IMR-90 (cell line): Measurements from ENCODE around the gene HCFC1. TPM values are rescaled to one million over a fixed set of nuclear protein-coding genes. Genes with fewer than 3 reads are reported as not detected.

Source experiments
- ATAC-seq: fragments of 200-7000 bp; cut with Tn5 transposase; 2 replicates; pipeline ENCODE4 v1.9.1; 2020; ENCODE audit warnings: low read depth, mild to moderate bottlenecking, moderate library complexity
- BruUV-seq: library from RNA; stranded (reverse); fragments of 400-500 nt; replicated peaks from 2 replicates; lab custom pipeline; 2021; lab: Mats Ljungman, UMichigan
- CTCF ChIA-PET: fragments of 300-600 bp; formaldehyde crosslinking; extraction: SDS; loops from one replicate; lab custom pipeline; 2021; ENCODE audit warnings: antibody characterized with exemption; lab: Yijun Ruan, JAX
- POLR2A ChIA-PET: fragments of 300-600 bp; sonication (Branson Sonifier 250); formaldehyde crosslinking; loops from one replicate; lab custom pipeline; 2022; ENCODE audit warnings: antibody characterized with exemption; ENCODE audit not compliant: unreplicated experiment; lab: Charles Lee
- DNase-seq: peaks from one replicate; pipeline ENCODE4 v3.0.0; 2013
- H2AFZ ChIP-seq: replicated peaks from 2 replicates; pipeline ENCODE3; 2013; ENCODE audit warnings: low read length, mild to moderate bottlenecking; ENCODE audit not compliant: poor library complexity
- H2AK5ac ChIP-seq: 2 replicates; pipeline ENCODE4 v1.6.1; 2013; ENCODE audit warnings: low read depth, low read length, inconsistent platforms
- H2AK9ac ChIP-seq: replicated peaks from 2 replicates; pipeline ENCODE3; 2013; ENCODE audit warnings: mild to moderate bottlenecking, low read depth, low read length, moderate library complexity; ENCODE audit not compliant: poor library complexity
- H2BK120ac ChIP-seq: 2 replicates; pipeline ENCODE4 v1.6.1; 2013; ENCODE audit warnings: low read depth, low read length, inconsistent platforms
- H2BK15ac ChIP-seq: 3 replicates; pipeline ENCODE4 v1.6.1; 2013; ENCODE audit warnings: low read depth, low read length, inconsistent platforms
- H2BK20ac ChIP-seq: 2 replicates; pipeline ENCODE4 v1.6.1; 2013; ENCODE audit warnings: low read depth, mild to moderate bottlenecking, inconsistent platforms, low read length, moderate library complexity
- H2BK5ac ChIP-seq: 2 replicates; pipeline ENCODE4 v1.6.1; 2013; ENCODE audit warnings: mild to moderate bottlenecking, low read depth, low read length, inconsistent platforms; ENCODE audit not compliant: poor library complexity, severe bottlenecking
- H3K14ac ChIP-seq: replicated peaks from 2 replicates; pipeline ENCODE4 v1.6.1; 2013; ENCODE audit warnings: low read depth, low read length, inconsistent platforms
- H3K18ac ChIP-seq: 2 replicates; pipeline ENCODE4 v1.6.1; 2013; ENCODE audit warnings: low read depth, low read length, control low read depth
- H3K23ac ChIP-seq: 2 replicates; pipeline ENCODE4 v1.6.1; 2013; ENCODE audit warnings: low read depth, low read length, inconsistent platforms
- H3K27ac ChIP-seq: 2 replicates; pipeline ENCODE4 v1.5.1; 2013; ENCODE audit warnings: mild to moderate bottlenecking, control low read depth, low read length; ENCODE audit not compliant: insufficient read depth
- H3K27me3 ChIP-seq: 2 replicates; pipeline ENCODE4 v1.6.1; 2013; ENCODE audit warnings: low read length; ENCODE audit not compliant: control insufficient read depth, insufficient read depth
- H3K36me3 ChIP-seq: 2 replicates; pipeline ENCODE4 v1.6.1; 2013; ENCODE audit warnings: low read length, mixed read lengths; ENCODE audit not compliant: control insufficient read depth, insufficient read depth
- H3K4ac ChIP-seq: 2 replicates; pipeline ENCODE4 v1.6.1; 2013; ENCODE audit warnings: low read depth, low read length, inconsistent platforms
- H3K4me1 ChIP-seq: 2 replicates; pipeline ENCODE4 v1.6.1; 2013; ENCODE audit warnings: low read length, mixed read lengths; ENCODE audit not compliant: control insufficient read depth, insufficient read depth
- H3K4me2 ChIP-seq: 2 replicates; pipeline ENCODE4 v1.6.1; 2013; ENCODE audit warnings: low read depth, mild to moderate bottlenecking, control low read depth, low read length, moderate library complexity
- H3K4me3 ChIP-seq: 2 replicates; pipeline ENCODE4 v1.5.1; 2013; ENCODE audit warnings: low read depth, mild to moderate bottlenecking, control low read depth, low read length, moderate library complexity; ENCODE audit not compliant: insufficient read depth
- H3K56ac ChIP-seq: 2 replicates; pipeline ENCODE4 v1.6.1; 2013; ENCODE audit warnings: low read length, inconsistent platforms; ENCODE audit not compliant: insufficient read depth; ENCODE audit errors: extremely low read depth
- H3K79me1 ChIP-seq, 2 experiments: 2 replicates each; pipeline ENCODE4 v1.6.1; 2013; ENCODE audit warnings: low read length in 2 of 2, inconsistent platforms in 1 of 2, low read depth in 1 of 2
- H3K9ac ChIP-seq: 2 replicates; pipeline ENCODE4 v1.6.1; 2013; ENCODE audit warnings: low read depth, low read length, control low read depth
- H3K9me1 ChIP-seq: 2 replicates; pipeline ENCODE4 v1.6.1; 2013; ENCODE audit warnings: low read length, inconsistent platforms; ENCODE audit not compliant: insufficient read depth
- H3K9me3 ChIP-seq: 2 replicates; pipeline ENCODE4 v1.6.1; 2013; ENCODE audit warnings: low read length; ENCODE audit not compliant: control insufficient read depth, insufficient read depth
- H4K20me1 ChIP-seq: 2 replicates; pipeline ENCODE4 v1.6.1; 2013; ENCODE audit warnings: low read length, inconsistent platforms; ENCODE audit not compliant: insufficient read depth
- H4K5ac ChIP-seq: 2 replicates; pipeline ENCODE4 v1.6.1; 2013; ENCODE audit warnings: mild to moderate bottlenecking, low read depth, low read length, control low read depth
- H4K8ac ChIP-seq, 2 experiments: 2 replicates each; pipeline ENCODE4 v1.6.1; 2013; ENCODE audit warnings: low read depth in 2 of 2, low read length in 2 of 2, control low read depth in 1 of 2, inconsistent platforms in 1 of 2
- H4K91ac ChIP-seq: 2 replicates; pipeline ENCODE4 v1.6.1; 2013; ENCODE audit warnings: low read depth, low read length, inconsistent platforms; ENCODE audit not compliant: insufficient read depth
- BHLHE40 ChIP-seq: fragments of 150-350 bp; IDR thresholded peaks from 2 replicates; pipeline ENCODE4 v1.6.1; 2016; ENCODE audit warnings: mild to moderate bottlenecking, low read depth, low read length
- CEBPB ChIP-seq: IDR thresholded peaks from 2 replicates; pipeline ENCODE4 v1.6.1; 2012; ENCODE audit warnings: low read depth, low read length, improper control_type of control experiment
- CHD1 ChIP-seq: IDR thresholded peaks from 2 replicates; pipeline ENCODE4 v1.6.1; 2012; ENCODE audit warnings: low read depth, low read length, improper control_type of control experiment
- CTCF ChIP-seq: conservative IDR thresholded peaks from 2 replicates; pipeline ENCODE4 v1.5.1; 2012; ENCODE audit warnings: mild to moderate bottlenecking, low read depth, low read length, improper control_type of control experiment
- FOS ChIP-seq: fragments of 150-350 bp; IDR thresholded peaks from 2 replicates; pipeline ENCODE4 v1.6.1; 2016; ENCODE audit warnings: low read depth, low read length
- MAFK ChIP-seq: IDR thresholded peaks from 2 replicates; pipeline ENCODE4 v1.6.1; 2012; ENCODE audit warnings: low read depth, low read length, improper control_type of control experiment
- MAZ ChIP-seq: IDR thresholded peaks from 2 replicates; pipeline ENCODE4 v1.6.1; 2012; ENCODE audit warnings: low read depth, mild to moderate bottlenecking, low read length, improper control_type of control experiment, moderate library complexity, borderline replicate concordance
- MXI1 ChIP-seq: IDR thresholded peaks from 2 replicates; pipeline ENCODE4 v1.6.1; 2012; ENCODE audit warnings: low read depth, mild to moderate bottlenecking, low read length, moderate library complexity, borderline replicate concordance
- NFE2L2 ChIP-seq: fragments of 150-350 bp; IDR thresholded peaks from 2 replicates; pipeline ENCODE4 v1.6.1; 2016; ENCODE audit warnings: low read depth, mild to moderate bottlenecking, low read length
- POLR2A ChIP-seq: IDR thresholded peaks from 2 replicates; pipeline ENCODE4 v1.6.1; 2012; ENCODE audit warnings: mild to moderate bottlenecking, low read depth, low read length
- RAD21 ChIP-seq: IDR thresholded peaks from 2 replicates; pipeline ENCODE4 v1.6.1; 2012; ENCODE audit warnings: low read length, improper control_type of control experiment
- RCOR1 ChIP-seq: IDR thresholded peaks from 2 replicates; pipeline ENCODE4 v1.6.1; 2012; ENCODE audit warnings: mild to moderate bottlenecking, low read length, improper control_type of control experiment; ENCODE audit not compliant: insufficient replicate concordance
- RFX5 ChIP-seq: IDR thresholded peaks from 2 replicates; pipeline ENCODE4 v1.8.0; 2012; ENCODE audit warnings: low read depth, mild to moderate bottlenecking, low read length, moderate library complexity
- SMC3 ChIP-seq: fragments of 150-350 bp; IDR thresholded peaks from 2 replicates; pipeline ENCODE4 v1.6.1; 2016; ENCODE audit warnings: low read depth, mild to moderate bottlenecking, antibody characterized with exemption, low read length, moderate library complexity
- USF2 ChIP-seq: fragments of 150-350 bp; IDR thresholded peaks from 2 replicates; pipeline ENCODE4 v1.6.1; 2017; ENCODE audit warnings: mild to moderate bottlenecking, antibody characterized with exemption, low read length, low read depth
- WGBS, 2 experiments: methylation state at CpG; one replicate each; pipeline versions ENCODE4 v1.1.5 to v1.1.7; 2013; ENCODE audit warnings: missing lambda C conversion rate in 2 of 2; ENCODE audit not compliant: insufficient read length in 1 of 2; ENCODE audit errors: extremely low coverage in 2 of 2; 5-methylcytosine and 5-hydroxymethylcytosine counted together
- dilution Hi-C: fragments of 300-500 bp; cut with HindIII; formaldehyde crosslinking; loops from one replicate; pipeline ENCODE4 v1.14.3; 2018; ENCODE audit warnings: low sequenced_read_pairs; ENCODE audit not compliant: unreplicated experiment
- in situ Hi-C: fragments of 300-500 bp; cut with MboI; formaldehyde crosslinking; loops from 3 replicates; pipeline ENCODE4 v1.14.3; 2019; ENCODE audit warnings: low sequenced_read_pairs, inconsistent platforms, mixed read lengths
- intact Hi-C: fragments of 100-400 bp; cut with micrococcal nuclease; formaldehyde crosslinking; loops from 2 replicates; pipeline ENCODE4 v1.10.0; 2022
- polyA plus RNA-seq, 3 experiments: library from polyadenylated mRNA; depleted of rRNA; stranded (reverse); fragments of >200 nt; gene quantifications; 2 replicates each; pipeline ENCODE4 v1.2.3, GENCODE V29; 2012; ENCODE audit warnings: low replicate concordance in 1 of 3
- total RNA-seq: library from RNA; depleted of rRNA; stranded (reverse); fragments of >200 nt; gene quantifications from 2 replicates; pipeline ENCODE4 v1.2.3, GENCODE V29; 2012
- TF ChIP-seq, protein P1 (sequence below): fragments of 150-350 bp; IDR thresholded peaks from 2 replicates; pipeline ENCODE4 v1.6.1; 2016; ENCODE audit warnings: low read depth, mild to moderate bottlenecking, low read length, moderate library complexity, borderline replicate concordance

HCFC1 gene
- total and polyA plus RNA-seq, 2 of the 4 experiments (the other 2 are of a cell fraction): 3.2 to 17.6 TPM

GRCh38 chrX:153908219-153908860 is 63.3 kb downstream of the HCFC1 start:
- Histone ChIP-seq H3K23ac (no peak overlapping the region), H4K91ac (no peak overlapping the region), H2AK5ac (no peak overlapping the region), H3K4me3 (no peak overlapping the region), H3K18ac (no peak overlapping the region), H3K9me3 (no peaks in the 10 kb centered on the region; the same call in 1 of the 2 replicates), H2BK20ac (no peak overlapping the region), H3K4me2 (no peak overlapping the region), H3K79me1 (no peaks in the 10 kb centered on the region), H4K20me1 (no peaks in the 10 kb centered on the region), H3K36me3 (no peaks in the 10 kb centered on the region), H3K4me1 (no peaks in the 10 kb centered on the region), H4K5ac (no peak overlapping the region), H2BK15ac (no peak overlapping the region), H3K56ac (no peak overlapping the region), H2AFZ (no peak overlapping the region), H2BK120ac (no peak overlapping the region), H3K9ac (no peak overlapping the region), H3K9me1 (no peaks in the 10 kb centered on the region), H3K4ac (no peak overlapping the region), H3K14ac (no peak overlapping the region), H2BK5ac (no peak overlapping the region), H3K27ac (no peak overlapping the region), H4K8ac (no peak overlapping the region), H2AK9ac (no peak overlapping the region), H3K27me3 (peaks cover 6% of the 10 kb centered on the region)
- no peak for DNase-seq
- dilution Hi-C loops: no loop called here
- POLR2A ChIA-PET: no interaction called here
- 79% methylated on average over 10 of the region's 23 CpGs; no CpG with 5 or more reads in 1 of the 2 experiments for WGBS, 2 experiments
- no peak for TF ChIP-seq FOS
- no peak for TF ChIP-seq USF2
- no peak for TF ChIP-seq MXI1
- no peak for TF ChIP-seq MAFK
- TF ChIP-seq CHD1: no peak
- no peak for TF ChIP-seq NFE2L2
- no peak for TF ChIP-seq CEBPB
- TF ChIP-seq RCOR1: no peak
- TF ChIP-seq BHLHE40: no peak
- no peak for TF ChIP-seq RFX5
- TF ChIP-seq CTCF: no peak
- TF ChIP-seq, protein P1, sequence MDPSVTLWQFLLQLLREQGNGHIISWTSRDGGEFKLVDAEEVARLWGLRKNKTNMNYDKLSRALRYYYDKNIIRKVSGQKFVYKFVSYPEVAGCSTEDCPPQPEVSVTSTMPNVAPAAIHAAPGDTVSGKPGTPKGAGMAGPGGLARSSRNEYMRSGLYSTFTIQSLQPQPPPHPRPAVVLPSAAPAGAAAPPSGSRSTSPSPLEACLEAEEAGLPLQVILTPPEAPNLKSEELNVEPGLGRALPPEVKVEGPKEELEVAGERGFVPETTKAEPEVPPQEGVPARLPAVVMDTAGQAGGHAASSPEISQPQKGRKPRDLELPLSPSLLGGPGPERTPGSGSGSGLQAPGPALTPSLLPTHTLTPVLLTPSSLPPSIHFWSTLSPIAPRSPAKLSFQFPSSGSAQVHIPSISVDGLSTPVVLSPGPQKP: no peak
- no peak for TF ChIP-seq POLR2A
- no peak for TF ChIP-seq MAZ
- no peak for TF ChIP-seq RAD21
- no peak for TF ChIP-seq SMC3
- ATAC-seq: no peak
- CTCF ChIA-PET: no interaction called here
- no TSS peak for BruUV-seq
- in situ Hi-C loops: loop anchor here (25.0 kb wide), 1 partner anchor 946 kb away; no protein-coding TSS in a partner anchor
- intact Hi-C loops: no loop called here
